NCI-H748 (cell line): Measurements from ENCODE around the gene CAB39.

ENCODE experiments used
- DNase-seq: peaks from one replicate; lab custom pipeline; 2025; ENCODE audit not compliant: unreplicated experiment; lab: John Stamatoyannopoulos, UW

The CAB39 gene

DNA sequence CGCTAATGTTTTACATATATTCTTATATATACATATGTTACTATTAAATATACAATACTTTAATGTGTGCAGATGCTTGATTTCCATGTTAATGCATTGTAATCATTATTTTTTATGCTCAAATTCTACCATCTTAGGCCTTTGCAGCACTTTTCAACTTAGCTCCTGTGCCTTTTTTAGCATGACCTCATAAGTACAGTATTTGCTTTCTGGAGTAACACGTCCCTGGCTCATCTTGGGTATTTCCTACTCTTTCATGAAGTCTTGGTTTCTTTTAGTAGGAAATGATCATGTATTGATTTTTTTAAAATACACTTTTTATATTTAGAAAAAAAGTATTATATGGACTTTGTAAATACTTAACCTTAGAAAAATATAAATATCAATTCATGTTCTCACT lies 36.5 kb downstream of the CAB39 start:
- DNase-seq, result no peak

GRCh38 chr2:230751062-230751461 lies 38.4 kb downstream of the CAB39 start:
- no peak for DNase-seq

- DNase-seq, result no peak
Measured at GRCh38 chr2:230754200-230754599, 41.6 kb downstream of the CAB39 start.

- no peak for DNase-seq
Measured at GRCh38 chr2:230757476-230757875, 44.8 kb downstream of the CAB39 start.

DNA sequence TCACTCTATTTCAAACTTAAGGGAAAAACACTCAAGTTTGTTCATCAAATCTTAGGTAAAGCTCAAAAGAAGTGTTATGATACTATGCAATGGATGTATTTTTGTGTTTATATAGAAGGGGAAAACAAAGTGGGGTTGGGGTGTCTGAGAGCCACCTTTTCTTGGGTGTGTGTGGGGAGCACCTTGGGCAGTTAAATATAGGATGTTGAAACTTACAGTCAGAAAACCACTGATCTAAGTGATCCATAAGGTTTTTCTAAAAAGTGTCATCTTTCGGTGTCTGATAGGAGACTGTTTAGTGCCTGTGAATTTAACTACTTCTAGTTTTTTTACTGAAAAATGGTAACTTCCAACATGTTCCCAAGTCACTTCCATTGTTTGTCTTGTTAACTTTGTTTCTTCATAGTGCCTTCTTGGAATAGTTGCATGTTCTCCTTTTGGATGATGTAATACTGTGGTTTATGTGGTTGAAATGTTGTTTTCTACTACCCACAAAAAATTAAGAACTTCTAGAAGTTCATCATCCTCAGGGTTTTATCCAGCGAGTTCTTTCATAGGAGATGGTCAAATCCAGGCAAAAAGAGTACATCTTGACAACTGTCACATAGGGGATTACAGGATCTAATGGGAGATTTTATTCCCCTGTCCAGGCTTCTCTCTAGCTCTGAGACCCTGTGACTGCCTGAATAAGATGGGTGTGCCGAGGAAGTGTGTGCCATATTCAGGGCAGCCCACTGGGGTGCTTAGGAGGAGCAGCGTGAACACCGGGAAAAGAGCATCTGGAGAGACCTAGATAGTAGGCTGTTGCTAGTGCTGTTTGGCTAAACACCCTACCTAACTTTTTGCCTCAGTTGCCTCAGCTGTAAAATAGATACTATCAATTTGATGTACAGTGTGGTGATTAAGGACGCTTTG lies 46.2 kb downstream of the CAB39 start:
- no peak for DNase-seq

DNA sequence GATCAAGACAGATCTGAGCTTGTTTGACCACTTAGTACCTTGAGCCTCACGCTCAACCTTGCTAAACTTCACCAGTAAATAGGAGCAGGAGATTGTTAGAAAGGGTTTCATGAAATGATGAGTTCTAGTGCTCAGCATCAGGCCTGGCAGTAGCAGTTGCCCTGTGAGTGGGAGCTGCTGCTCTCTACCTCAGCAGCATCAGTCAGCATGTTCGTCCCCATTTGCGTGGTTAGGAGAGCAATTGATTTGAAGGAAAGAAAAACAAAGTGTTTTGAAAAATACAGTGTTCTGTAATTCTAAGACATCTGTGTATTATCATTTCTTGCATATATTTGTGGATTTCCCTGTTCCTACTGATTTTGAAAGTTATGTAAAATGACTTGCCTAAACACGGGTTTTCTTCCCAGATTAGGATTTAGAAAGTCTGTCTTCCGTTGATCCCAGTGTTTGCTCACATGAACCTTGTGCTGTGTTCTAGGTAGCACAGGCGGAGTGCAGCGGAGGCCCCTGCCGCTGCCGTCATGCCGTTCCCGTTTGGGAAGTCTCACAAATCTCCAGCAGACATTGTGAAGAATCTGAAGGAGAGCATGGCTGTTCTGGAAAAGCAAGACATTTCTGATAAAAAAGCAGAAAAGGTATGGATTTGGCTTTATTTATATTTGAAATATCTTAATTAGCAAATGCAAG lies 47.0 kb downstream of the CAB39 start:
- no peak for DNase-seq

GRCh38 chr2:230761704-230762103 lies 49.1 kb downstream of the CAB39 start:
- DNase-seq, result no peak

DNA sequence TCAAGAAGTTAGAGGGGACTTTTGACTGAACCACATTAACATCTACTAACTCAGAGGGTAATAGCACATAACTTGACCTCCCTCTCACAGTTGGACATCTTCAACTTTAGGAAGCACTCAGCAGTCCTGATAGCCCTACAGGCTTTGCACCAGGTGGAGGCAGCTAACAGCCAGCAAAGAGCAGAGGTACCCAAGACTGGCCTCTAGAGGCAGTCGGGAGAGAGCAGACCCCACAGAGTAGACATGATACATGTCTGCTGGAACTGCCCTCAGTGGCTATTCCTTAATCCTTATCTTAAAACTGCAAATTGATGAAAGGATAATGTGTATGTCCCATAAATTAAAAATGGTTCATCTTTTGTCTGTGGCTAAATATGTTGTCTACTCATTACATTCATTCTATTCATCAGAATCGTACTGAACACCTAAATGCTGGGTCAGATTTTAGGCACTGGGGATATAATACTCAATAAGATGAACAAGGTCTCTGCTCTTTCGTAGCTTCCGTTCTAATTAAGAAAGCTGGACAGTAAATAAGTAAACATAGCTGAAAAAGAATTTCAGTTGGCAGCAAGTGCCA lies 49.8 kb downstream of the CAB39 start:
- DNase-seq, result peak; percentile 5

DNA sequence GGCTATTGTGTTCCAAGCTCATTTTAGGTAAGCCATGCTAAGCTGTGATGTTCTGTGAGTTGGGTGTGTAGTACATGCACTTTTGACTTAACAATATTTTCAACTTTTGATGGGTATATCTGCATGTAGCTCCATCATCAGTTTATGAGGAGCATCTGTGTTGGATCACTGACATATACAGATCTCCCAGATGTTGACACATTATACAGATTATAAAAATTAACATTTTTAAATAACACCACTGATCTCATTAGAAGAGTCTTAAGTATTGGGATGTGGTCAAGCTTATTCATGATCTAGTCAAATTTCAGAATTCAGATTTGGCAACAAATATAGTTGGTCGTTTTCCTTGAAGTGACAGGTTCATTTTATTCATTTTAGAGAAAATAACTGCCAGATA lies 51.7 kb downstream of the CAB39 start:
- no peak for DNase-seq

GRCh38 chr2:230765611-230766300 lies 53.1 kb downstream of the CAB39 start:
- DNase-seq, result no peak

- DNase-seq, result no peak
Measured at GRCh38 chr2:230767862-230768388, 55.3 kb downstream of the CAB39 start.

- DNase-seq, result no peak
Measured at GRCh38 chr2:230770804-230771203, 58.2 kb downstream of the CAB39 start.

GRCh38 chr2:230772156-230772555 lies 59.5 kb downstream of the CAB39 start:
- no peak for DNase-seq

GRCh38 chr2:230773039-230773773 lies 60.6 kb downstream of the CAB39 start:
- DNase-seq, result no peak

DNA sequence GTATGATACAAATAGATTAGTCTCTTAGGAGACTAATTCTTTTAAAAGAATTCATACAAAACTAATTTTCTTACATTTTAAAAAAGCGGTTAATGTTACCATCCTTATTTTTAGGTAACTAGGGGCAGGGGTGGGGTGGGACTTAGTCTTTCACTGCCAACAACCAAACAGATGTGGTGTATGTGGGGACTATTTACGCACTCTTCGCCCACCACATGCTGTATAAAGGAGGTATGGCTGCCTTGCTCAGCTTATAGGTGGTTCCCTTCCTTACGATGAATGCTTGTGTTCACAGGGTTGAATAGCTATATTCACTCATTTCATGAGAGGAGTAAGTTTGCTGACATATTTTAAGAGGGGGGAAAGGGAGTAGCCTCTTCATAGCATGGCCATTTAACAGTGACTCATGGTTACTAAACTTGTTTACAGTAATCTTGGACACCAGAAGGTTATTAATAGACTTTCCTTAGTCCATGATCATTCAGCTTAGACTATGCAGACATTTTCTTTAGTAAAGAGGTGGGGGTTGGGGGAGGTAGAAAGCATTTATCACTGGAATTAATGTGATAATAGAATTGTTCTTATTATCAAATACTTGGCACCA lies 61.8 kb downstream of the CAB39 start:
- DNase-seq, result no peak

- DNase-seq, result no peak
Measured at GRCh38 chr2:230775737-230776136, 63.1 kb downstream of the CAB39 start.

- DNase-seq, result no peak
Measured at GRCh38 chr2:230777721-230778120, 65.1 kb downstream of the CAB39 start.

GRCh38 chr2:230778350-230779063 lies 65.9 kb downstream of the CAB39 start:
- DNase-seq, result no peak

- no peak for DNase-seq
Measured at GRCh38 chr2:230779126-230779525, 66.5 kb downstream of the CAB39 start.
